Left renal cortex interstitium (tissue), 4 donors: ENCODE measurements around the gene SCYGR3. TPM values are rescaled to one million over a fixed set of nuclear protein-coding genes. Genes with fewer than 3 reads are reported as not detected.
"Not testable (repeated sequence)": the region's sequence is repeated elsewhere in the genome, so short reads cannot be mapped to it uniquely, and the experiment has no call there.

Experiments
- DNase-seq, 4 donors: peaks; one replicate each; pipeline ENCODE4 v3.0.0-alpha.2; 2013; ENCODE audit warnings: low read depth in 4 of 4, low spot score in 2 of 4, missing footprints in 1 of 4
- polyA plus RNA-seq, 4 donors: library from polyadenylated mRNA; unstranded; fragments of 120-200 nt; gene quantifications; one replicate each; pipeline ENCODE4 v1.2.1, GENCODE V29; 2013; ENCODE audit not compliant: insufficient read length in 4 of 4

Gene SCYGR3
- polyA plus RNA-seq, 4 donors, result not detected

GRCh38 chr2:227614246-227614645, 394 bp downstream of the SCYGR3 start:
- DNase-seq, result no peak

GRCh38 chr2:227613272-227613660, 1.4 kb downstream of the SCYGR3 start:
- DNase-seq, result no peak

GRCh38 chr2:227612546-227613271, 1.9 kb downstream of the SCYGR3 start:
- DNase-seq, result no peak

GRCh38 chr2:227610123-227610522, 4.5 kb downstream of the SCYGR3 start:
- DNase-seq, result no peak

- DNase-seq, result no peak
Measured at GRCh38 chr2:227608561-227609338, 5.9 kb downstream of the SCYGR3 start.

- no peak for DNase-seq
Measured at GRCh38 chr2:227607941-227608340, 6.7 kb downstream of the SCYGR3 start.

GRCh38 chr2:227606476-227606875, 8.2 kb downstream of the SCYGR3 start:
- no peak for DNase-seq

- no peak for DNase-seq
Measured at GRCh38 chr2:227602358-227602757, 12.3 kb downstream of the SCYGR3 start.

GRCh38 chr2:227598835-227599503, 15.7 kb downstream of the SCYGR3 start, which contains the start of gene SCYGR2:
SCYGR2 (plus strand) TSS chr2:227598893; CDS start chr2:227598893, 0 bp downstream.
- not testable (repeated sequence) for DNase-seq

GRCh38 chr2:227597998-227598397, 16.6 kb downstream of the SCYGR3 start:
- no peak for DNase-seq

GRCh38 chr2:227597036-227597435, 17.6 kb downstream of the SCYGR3 start:
- DNase-seq, result no peak

- no peak for DNase-seq
Measured at GRCh38 chr2:227595797-227596196, 18.8 kb downstream of the SCYGR3 start.

- no peak for DNase-seq
Measured at GRCh38 chr2:227592694-227593387, 21.8 kb downstream of the SCYGR3 start.

- DNase-seq, result no peak
Measured at GRCh38 chr2:227582369-227582768, 32.3 kb downstream of the SCYGR3 start.

GRCh38 chr2:227579791-227580190, 34.8 kb downstream of the SCYGR3 start:
- DNase-seq, result no peak

GRCh38 chr2:227578642-227579041, 36.0 kb downstream of the SCYGR3 start:
- DNase-seq, result no peak

- DNase-seq, result no peak
Measured at GRCh38 chr2:227577555-227577954, 37.1 kb downstream of the SCYGR3 start.

- DNase-seq, result no peak
Measured at GRCh38 chr2:227576812-227577211, 37.8 kb downstream of the SCYGR3 start.

GRCh38 chr2:227576110-227576509, 38.5 kb downstream of the SCYGR3 start:
- DNase-seq, result no peak

GRCh38 chr2:227570615-227571014, 44.0 kb downstream of the SCYGR3 start:
- no peak for DNase-seq

GRCh38 chr2:227568852-227569169, 45.8 kb downstream of the SCYGR3 start:
- no peak for DNase-seq
